ENCODE results near the gene NCK1. TPM values are rescaled to one million over a fixed set of nuclear protein-coding genes. Genes with fewer than 3 reads are reported as not detected.

Gene NCK1
- total RNA-seq, 1 experiment from 2014 or later = 25.6 TPM

DNA sequence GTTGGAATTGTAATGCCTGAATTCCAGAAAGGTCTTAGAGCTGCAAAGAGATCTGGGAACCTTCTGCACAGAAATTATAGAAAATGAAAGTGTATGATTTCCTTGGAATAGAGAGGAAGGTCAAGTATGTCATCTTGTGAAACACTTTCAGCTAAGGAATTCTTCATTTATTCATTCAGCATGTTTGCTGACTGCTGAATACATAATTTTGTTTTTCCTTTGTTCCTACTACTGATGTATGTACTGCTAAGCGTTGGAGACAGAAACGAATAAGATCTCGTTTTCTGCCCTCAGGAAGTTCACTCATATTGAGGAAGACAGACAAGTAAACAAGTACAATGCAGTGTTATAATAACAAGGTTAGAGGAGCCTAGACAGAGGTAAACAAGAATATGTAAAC, 81.4 kb downstream of the NCK1 start:
- Histone ChIP-seq H2AFZ (ENCODE audit: low read depth, low read length, poor library complexity, severe bottlenecking) (no peak overlapping the region), H3K9me2 (ENCODE audit: insufficient read depth) (no peaks in the 10 kb centered on the region), H3K27me3 (ENCODE audit: insufficient read depth, low read length) (no peaks in the 10 kb centered on the region), H3K9ac (ENCODE audit: low read length) (no peak overlapping the region), H3K36me3 (ENCODE audit: control insufficient read depth in 1 of 2, insufficient read depth in 2 of 2, low read length in 2 of 2) (peaks cover 0 to 6% of the 10 kb centered on the region in 2 experiments; a peak in 1 of 4 replicates), H3K4me1 (ENCODE audit: control insufficient read depth in 1 of 2, insufficient read depth in 2 of 2, low read length in 2 of 2) (0 out of 4 replicates have a peak, but pooled peaks cover 0 to under 1% of the 10 kb centered on the region in 2 experiments), H3K4me3 (replicated peaks in 1 of 2; ENCODE audit: low read depth in 1 of 2, low read length in 2 of 2) (no peak overlapping the region), H3K9me3 (ENCODE audit: control insufficient read depth in 1 of 2, insufficient read depth in 1 of 2, low read depth in 1 of 2, low read length in 2 of 2) (no peaks in the 10 kb centered on the region), H3K4me2 (ENCODE audit: low read length) (no peak overlapping the region), H3K27ac (ENCODE audit: low read depth, low read length) (no peak overlapping the region), H4K20me1 (ENCODE audit: insufficient read depth) (no peaks in the 10 kb centered on the region), H3K79me2 (ENCODE audit: insufficient read depth, low read length) (peaks cover 36% of the 10 kb centered on the region)
- intact Hi-C loops (cut with micrococcal nuclease) = no loop called here
- ChIA-PET RAD21 (ENCODE audit: low non-redundant PET in 1 of 2, low total read pairs in 2 of 2, uncharacterized antibody in 2 of 2, unreplicated experiment in 2 of 2) (no interaction called here), CTCF (no interaction called here), POLR2A (no interaction called here)
- BruUV-seq (replicated peaks) = TSS peak; percentile 2
- ATAC-seq (no peak), DNase-seq (ENCODE audit: low read depth, low spot score) (no peak)
- TF ChIP-seq ATF3 (IDR thresholded peaks at IDR 0.05) (0 out of 2 replicates have a peak, but pooled peaks have one; percentile 17), EZH2phosphoT487 (IDR thresholded peaks at IDR 0.05; ENCODE audit: borderline replicate concordance) (no peak)

DNA sequence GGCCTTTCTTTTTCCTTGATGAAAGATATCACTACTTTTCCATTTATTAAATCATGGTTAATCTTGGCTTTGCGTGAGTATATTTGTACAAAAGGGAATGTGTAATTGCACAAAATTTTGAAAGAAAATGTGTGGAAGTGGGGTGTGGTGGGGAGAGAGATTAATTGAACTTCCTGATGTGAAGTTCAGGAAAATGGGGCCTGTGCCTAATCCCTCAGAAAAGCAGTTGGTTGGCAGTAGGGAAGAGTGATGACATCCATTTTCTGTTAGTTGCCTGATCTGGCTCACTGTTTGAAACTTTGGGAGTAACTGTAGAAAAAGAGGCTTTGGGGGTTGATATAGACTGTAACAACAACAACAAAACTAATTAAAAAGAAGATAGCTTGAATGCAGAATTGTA, 85.0 kb downstream of the NCK1 start:
- Histone ChIP-seq H3K9me3 (ENCODE audit: control insufficient read depth in 1 of 2, insufficient read depth in 1 of 2, low read depth in 1 of 2, low read length in 2 of 2) (no peaks in the 10 kb centered on the region), H3K4me1 (ENCODE audit: control insufficient read depth in 1 of 2, insufficient read depth in 2 of 2, low read length in 2 of 2) (no peaks in the 10 kb centered on the region), H3K27me3 (ENCODE audit: insufficient read depth, low read length) (no peaks in the 10 kb centered on the region), H3K9ac (ENCODE audit: low read length) (no peak overlapping the region), H3K9me2 (ENCODE audit: insufficient read depth) (no peaks in the 10 kb centered on the region), H3K36me3 (ENCODE audit: control insufficient read depth in 1 of 2, insufficient read depth in 2 of 2, low read length in 2 of 2) (peaks cover 0 to 6% of the 10 kb centered on the region in 2 experiments; a peak in 1 of 4 replicates), H3K4me3 (replicated peaks in 1 of 2; ENCODE audit: low read depth in 1 of 2, low read length in 2 of 2) (no peak overlapping the region), H3K27ac (ENCODE audit: low read depth, low read length) (no peak overlapping the region), H3K4me2 (ENCODE audit: low read length) (no peak overlapping the region), H4K20me1 (ENCODE audit: insufficient read depth) (no peaks in the 10 kb centered on the region), H2AFZ (ENCODE audit: low read depth, low read length, poor library complexity, severe bottlenecking) (no peak overlapping the region), H3K79me2 (ENCODE audit: insufficient read depth, low read length) (peaks cover 9% of the 10 kb centered on the region; the same call in 1 of the 2 replicates)
- intact Hi-C loops (cut with micrococcal nuclease) = no loop called here
- POLR2A ChIA-PET = no interaction called here
- ATAC-seq (no peak), DNase-seq (ENCODE audit: low read depth, low spot score) (no peak)
- RAD21 ChIA-PET (ENCODE audit: low non-redundant PET in 1 of 2, low total read pairs in 2 of 2, uncharacterized antibody in 2 of 2, unreplicated experiment in 2 of 2) = no interaction called here
- CTCF ChIA-PET = no interaction called here
- no TSS peak for BruUV-seq (replicated peaks)
- TF ChIP-seq POLR2A (IDR thresholded peaks at IDR 0.05; ENCODE audit: borderline replicate concordance, extremely low read depth, insufficient read depth, insufficient read length) (no peak), SIN3A (IDR thresholded peaks at IDR 0.05; ENCODE audit: low read depth) (no peak), TCF7L2 (IDR thresholded peaks at IDR 0.05; ENCODE audit: borderline replicate concordance, extremely low read depth, insufficient read depth, insufficient read length) (no peak), POLR2AphosphoS5 (IDR thresholded peaks at IDR 0.05; ENCODE audit: low read depth, low read length) (no peak), RAD21 (IDR thresholded peaks at IDR 0.05; ENCODE audit: low read depth) (no peak), CBX3 (IDR thresholded peaks at IDR 0.05; ENCODE audit: low read depth) (no peak), JUND (IDR thresholded peaks at IDR 0.05) (no peak), ATF3 (IDR thresholded peaks at IDR 0.05) (no peak), EZH2 (IDR thresholded peaks at IDR 0.05) (no peak), ZFX (IDR thresholded peaks at IDR 0.05) (no peak), ZNF274 (IDR thresholded peaks at IDR 0.05; ENCODE audit: low read depth, low read length) (no peak), CEBPB (IDR thresholded peaks at IDR 0.05; ENCODE audit: low read depth) (no peak), EGR1 (IDR thresholded peaks at IDR 0.05; ENCODE audit: low read depth) (no peak), SP1 (IDR thresholded peaks at IDR 0.05; ENCODE audit: low read depth) (no peak), FOSL1 (IDR thresholded peaks at IDR 0.05; ENCODE audit: low read depth) (no peak), ZBTB33 (IDR thresholded peaks at IDR 0.05; ENCODE audit: extremely low read depth, insufficient replicate concordance, low read length) (no peak), EZH2phosphoT487 (IDR thresholded peaks at IDR 0.05; ENCODE audit: borderline replicate concordance) (no peak), SRF (IDR thresholded peaks at IDR 0.05; ENCODE audit: low read depth) (no peak)
- TF ChIP-seq, protein P1, sequence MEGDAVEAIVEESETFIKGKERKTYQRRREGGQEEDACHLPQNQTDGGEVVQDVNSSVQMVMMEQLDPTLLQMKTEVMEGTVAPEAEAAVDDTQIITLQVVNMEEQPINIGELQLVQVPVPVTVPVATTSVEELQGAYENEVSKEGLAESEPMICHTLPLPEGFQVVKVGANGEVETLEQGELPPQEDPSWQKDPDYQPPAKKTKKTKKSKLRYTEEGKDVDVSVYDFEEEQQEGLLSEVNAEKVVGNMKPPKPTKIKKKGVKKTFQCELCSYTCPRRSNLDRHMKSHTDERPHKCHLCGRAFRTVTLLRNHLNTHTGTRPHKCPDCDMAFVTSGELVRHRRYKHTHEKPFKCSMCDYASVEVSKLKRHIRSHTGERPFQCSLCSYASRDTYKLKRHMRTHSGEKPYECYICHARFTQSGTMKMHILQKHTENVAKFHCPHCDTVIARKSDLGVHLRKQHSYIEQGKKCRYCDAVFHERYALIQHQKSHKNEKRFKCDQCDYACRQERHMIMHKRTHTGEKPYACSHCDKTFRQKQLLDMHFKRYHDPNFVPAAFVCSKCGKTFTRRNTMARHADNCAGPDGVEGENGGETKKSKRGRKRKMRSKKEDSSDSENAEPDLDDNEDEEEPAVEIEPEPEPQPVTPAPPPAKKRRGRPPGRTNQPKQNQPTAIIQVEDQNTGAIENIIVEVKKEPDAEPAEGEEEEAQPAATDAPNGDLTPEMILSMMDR (IDR thresholded peaks at IDR 0.05 in 2 of 3, conservative IDR thresholded peaks at IDR 0.05 in 1 of 3; ENCODE audit: borderline replicate concordance in 1 of 3, insufficient read depth in 1 of 3, low read depth in 2 of 3, low read length in 2 of 3) = no peak
